ENCODE data around the gene VPS13D.

VPS13D gene

GRCh38 chr1:12229835-12230548, at the start of gene VPS13D:
TSS of gene VPS13D (plus strand) at chr1:12230030. CDS start at chr1:12234267, 4,237 bp downstream.
- H3K27ac ChIP-seq (ENCODE audit: low read depth, low read length): no peak within 1 kb of the TSS

GRCh38 chr1:12180315-12180714, 49.5 kb upstream of the VPS13D start:
- H2AFZ ChIP-seq (ENCODE audit: low read length, unreplicated experiment): no peak overlapping the region
- H3K27ac ChIP-seq (ENCODE audit: low read depth, low read length): no peak overlapping the region
- peaks cover 27% of the 10 kb centered on the region for H3K79me2 ChIP-seq (ENCODE audit: control insufficient read depth, insufficient read depth, low read length, unreplicated experiment)
- no peaks in the 10 kb centered on the region for H3K27me3 ChIP-seq (ENCODE audit: insufficient read depth, low read length)
- peaks cover 47% of the 10 kb centered on the region for H3K4me1 ChIP-seq (ENCODE audit: control insufficient read depth, insufficient read depth, low read length, unreplicated experiment)
- H3K4me3 ChIP-seq (ENCODE audit: low read depth, low read length): no peak overlapping the region
- no peaks in the 10 kb centered on the region for H3K36me3 ChIP-seq (ENCODE audit: insufficient read depth, low read length)

More at GRCh38 chr1:12229835-12230548, at the start of gene VPS13D:
- Histone ChIP-seq H3K79me2 (ENCODE audit: control insufficient read depth, insufficient read depth, low read length, unreplicated experiment) (peaks cover 29% of the 10 kb centered on the region), H3K27me3 (ENCODE audit: insufficient read depth, low read length) (no peaks in the 10 kb centered on the region), H3K4me3 (ENCODE audit: low read depth, low read length) (peak within 1 kb of the TSS; percentile 93), H2AFZ (ENCODE audit: low read length, unreplicated experiment) (peak within 1 kb of the TSS; percentile 92), H3K36me3 (ENCODE audit: insufficient read depth, low read length) (no peaks in the 10 kb centered on the region; the same call in 1 of the 2 replicates), H3K4me1 (ENCODE audit: control insufficient read depth, insufficient read depth, low read length, unreplicated experiment) (peaks cover 7% of the 10 kb centered on the region)

GRCh38 chr1:12180903-12181302, 48.9 kb upstream of the VPS13D start:
- Histone ChIP-seq H3K27me3 (ENCODE audit: insufficient read depth, low read length) (no peaks in the 10 kb centered on the region), H3K36me3 (ENCODE audit: insufficient read depth, low read length) (no peaks in the 10 kb centered on the region), H3K4me1 (ENCODE audit: control insufficient read depth, insufficient read depth, low read length, unreplicated experiment) (peaks cover 52% of the 10 kb centered on the region), H2AFZ (ENCODE audit: low read length, unreplicated experiment) (no peak overlapping the region), H3K27ac (ENCODE audit: low read depth, low read length) (no peak overlapping the region), H3K4me3 (ENCODE audit: low read depth, low read length) (no peak overlapping the region), H3K79me2 (ENCODE audit: control insufficient read depth, insufficient read depth, low read length, unreplicated experiment) (peaks cover 30% of the 10 kb centered on the region)

- no peaks in the 10 kb centered on the region for H3K36me3 ChIP-seq (ENCODE audit: insufficient read depth, low read length)
- H3K4me1 ChIP-seq (ENCODE audit: control insufficient read depth, insufficient read depth, low read length, unreplicated experiment): peaks cover 59% of the 10 kb centered on the region
- H2AFZ ChIP-seq (ENCODE audit: low read length, unreplicated experiment): no peak overlapping the region
- no peak overlapping the region for H3K4me3 ChIP-seq (ENCODE audit: low read depth, low read length)
- H3K79me2 ChIP-seq (ENCODE audit: control insufficient read depth, insufficient read depth, low read length, unreplicated experiment): peaks cover 30% of the 10 kb centered on the region
- H3K27me3 ChIP-seq (ENCODE audit: insufficient read depth, low read length): no peaks in the 10 kb centered on the region
- H3K27ac ChIP-seq (ENCODE audit: low read depth, low read length): peak overlapping the region; percentile 27; the same call in 1 of the 2 replicates
Measured at GRCh38 chr1:12181568-12181967, 48.3 kb upstream of the VPS13D start.

- H3K27ac ChIP-seq (ENCODE audit: low read depth, low read length): peak overlapping the region; percentile 27; the same call in 1 of the 2 replicates
- peaks cover 57% of the 10 kb centered on the region for H3K4me1 ChIP-seq (ENCODE audit: control insufficient read depth, insufficient read depth, low read length, unreplicated experiment)
- H3K79me2 ChIP-seq (ENCODE audit: control insufficient read depth, insufficient read depth, low read length, unreplicated experiment): peaks cover 32% of the 10 kb centered on the region
- no peaks in the 10 kb centered on the region for H3K27me3 ChIP-seq (ENCODE audit: insufficient read depth, low read length)
- no peak overlapping the region for H2AFZ ChIP-seq (ENCODE audit: low read length, unreplicated experiment)
- H3K36me3 ChIP-seq (ENCODE audit: insufficient read depth, low read length): no peaks in the 10 kb centered on the region
- H3K4me3 ChIP-seq (ENCODE audit: low read depth, low read length): no peak overlapping the region
Measured at GRCh38 chr1:12182410-12182984, 47.3 kb upstream of the VPS13D start.

- no peak overlapping the region for H2AFZ ChIP-seq (ENCODE audit: low read length, unreplicated experiment)
- H3K4me1 ChIP-seq (ENCODE audit: control insufficient read depth, insufficient read depth, low read length, unreplicated experiment): peaks cover 52% of the 10 kb centered on the region
- peak overlapping the region; percentile 0; the same call in 1 of the 2 replicates for H3K4me3 ChIP-seq (ENCODE audit: low read depth, low read length)
- peaks cover 36% of the 10 kb centered on the region for H3K79me2 ChIP-seq (ENCODE audit: control insufficient read depth, insufficient read depth, low read length, unreplicated experiment)
- H3K27ac ChIP-seq (ENCODE audit: low read depth, low read length): peak overlapping the region; percentile 75
- H3K36me3 ChIP-seq (ENCODE audit: insufficient read depth, low read length): no peaks in the 10 kb centered on the region
- H3K27me3 ChIP-seq (ENCODE audit: insufficient read depth, low read length): no peaks in the 10 kb centered on the region
Measured at GRCh38 chr1:12183095-12183794, 46.6 kb upstream of the VPS13D start.

GRCh38 chr1:12184008-12184681, 45.7 kb upstream of the VPS13D start:
- peak overlapping the region; percentile 75 for H3K27ac ChIP-seq (ENCODE audit: low read depth, low read length)
- H3K36me3 ChIP-seq (ENCODE audit: insufficient read depth, low read length): no peaks in the 10 kb centered on the region
- no peaks in the 10 kb centered on the region for H3K27me3 ChIP-seq (ENCODE audit: insufficient read depth, low read length)
- peaks cover 46% of the 10 kb centered on the region for H3K4me1 ChIP-seq (ENCODE audit: control insufficient read depth, insufficient read depth, low read length, unreplicated experiment)
- H2AFZ ChIP-seq (ENCODE audit: low read length, unreplicated experiment): peak overlapping the region; percentile 21
- H3K4me3 ChIP-seq (ENCODE audit: low read depth, low read length): peak overlapping the region; percentile 0
- H3K79me2 ChIP-seq (ENCODE audit: control insufficient read depth, insufficient read depth, low read length, unreplicated experiment): peaks cover 38% of the 10 kb centered on the region

- no peaks in the 10 kb centered on the region for H3K36me3 ChIP-seq (ENCODE audit: insufficient read depth, low read length)
- peak overlapping the region; percentile 75 for H3K27ac ChIP-seq (ENCODE audit: low read depth, low read length)
- peaks cover 37% of the 10 kb centered on the region for H3K79me2 ChIP-seq (ENCODE audit: control insufficient read depth, insufficient read depth, low read length, unreplicated experiment)
- H2AFZ ChIP-seq (ENCODE audit: low read length, unreplicated experiment): no peak overlapping the region
- peak overlapping the region; percentile 0; the same call in 1 of the 2 replicates for H3K4me3 ChIP-seq (ENCODE audit: low read depth, low read length)
- peaks cover 46% of the 10 kb centered on the region for H3K4me1 ChIP-seq (ENCODE audit: control insufficient read depth, insufficient read depth, low read length, unreplicated experiment)
- no peaks in the 10 kb centered on the region for H3K27me3 ChIP-seq (ENCODE audit: insufficient read depth, low read length)
Measured at GRCh38 chr1:12185036-12185917, 44.6 kb upstream of the VPS13D start.

GRCh38 chr1:12185918-12186678, 43.7 kb upstream of the VPS13D start:
- Histone ChIP-seq H3K79me2 (ENCODE audit: control insufficient read depth, insufficient read depth, low read length, unreplicated experiment) (peaks cover 37% of the 10 kb centered on the region), H3K36me3 (ENCODE audit: insufficient read depth, low read length) (no peaks in the 10 kb centered on the region), H3K4me3 (ENCODE audit: low read depth, low read length) (no peak overlapping the region), H3K27ac (ENCODE audit: low read depth, low read length) (peak overlapping the region; percentile 3; the same call in 1 of the 2 replicates), H3K27me3 (ENCODE audit: insufficient read depth, low read length) (no peaks in the 10 kb centered on the region), H2AFZ (ENCODE audit: low read length, unreplicated experiment) (no peak overlapping the region), H3K4me1 (ENCODE audit: control insufficient read depth, insufficient read depth, low read length, unreplicated experiment) (peaks cover 46% of the 10 kb centered on the region)

Measured in ACC112 (cell line).